ENCODE data around the gene B9D1. TPM values are rescaled to one million over a fixed set of nuclear protein-coding genes. Genes with fewer than 3 reads are reported as not detected.

B9D1 gene
- total and polyA plus RNA-seq, 2 experiments from 2014 or later, result 35.2 to 63.5 TPM

- TF ChIP-seq, protein P1, sequence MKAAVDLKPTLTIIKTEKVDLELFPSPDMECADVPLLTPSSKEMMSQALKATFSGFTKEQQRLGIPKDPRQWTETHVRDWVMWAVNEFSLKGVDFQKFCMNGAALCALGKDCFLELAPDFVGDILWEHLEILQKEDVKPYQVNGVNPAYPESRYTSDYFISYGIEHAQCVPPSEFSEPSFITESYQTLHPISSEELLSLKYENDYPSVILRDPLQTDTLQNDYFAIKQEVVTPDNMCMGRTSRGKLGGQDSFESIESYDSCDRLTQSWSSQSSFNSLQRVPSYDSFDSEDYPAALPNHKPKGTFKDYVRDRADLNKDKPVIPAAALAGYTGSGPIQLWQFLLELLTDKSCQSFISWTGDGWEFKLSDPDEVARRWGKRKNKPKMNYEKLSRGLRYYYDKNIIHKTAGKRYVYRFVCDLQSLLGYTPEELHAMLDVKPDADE (IDR thresholded peaks at IDR 0.05), result no peak
Measured at GRCh38 chr17:19329839-19330238, 32.7 kb downstream of the B9D1 start (continued).

DNA sequence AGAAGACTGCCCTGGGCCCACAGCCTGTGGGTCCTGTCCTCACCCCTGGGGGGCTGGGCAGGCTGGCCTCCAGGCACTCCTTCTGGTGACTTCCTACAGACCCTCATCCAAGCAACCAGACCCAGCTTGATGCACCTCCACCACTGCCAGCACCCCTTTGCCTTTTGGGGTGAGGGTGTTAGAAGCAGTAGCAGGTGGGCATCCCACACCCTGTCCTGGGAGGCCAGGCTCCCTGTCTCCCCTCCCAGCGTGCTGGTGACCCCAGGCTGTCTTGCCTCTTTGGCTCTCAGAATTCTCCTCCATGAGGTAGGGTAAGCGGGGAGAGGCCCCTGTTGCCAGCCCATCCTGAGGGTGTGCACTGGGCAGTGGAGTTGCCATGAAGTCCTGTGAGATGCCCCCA, 33.4 kb downstream of the B9D1 start:
- no peak for DNase-seq (ENCODE audit: low spot score)
- H3K79me2 ChIP-seq (replicated peaks; ENCODE audit: insufficient read depth), result no peaks in the 10 kb centered on the region

More for the DNA sequence above, 33.4 kb downstream of the B9D1 start:
- TF ChIP-seq EZH2 (IDR thresholded peaks at IDR 0.05; ENCODE audit: low read depth, unreplicated experiment) (no peak), ZNF114 (CRISPR knock-in tag; IDR thresholded peaks at IDR 0.05) (no peak), NANOG (IDR thresholded peaks at IDR 0.05; ENCODE audit: borderline replicate concordance) (no peak), REST (IDR thresholded peaks at IDR 0.05; ENCODE audit: unreplicated experiment) (no peak)
- Histone ChIP-seq H3K9me2 (ENCODE audit: insufficient read depth) (no peaks in the 10 kb centered on the region), H3K4me2 (no peak overlapping the region), H2AFZ (no peak overlapping the region), H3K4me3 (no peak overlapping the region), H3K36me3 (ENCODE audit: insufficient read depth) (no peaks in the 10 kb centered on the region; the same call in 1 of the 2 replicates), H3K27ac (ENCODE audit: low read depth) (no peak overlapping the region), H3F3A (replicated peaks; ENCODE audit: low read depth) (no peaks in the 10 kb centered on the region), H4K20me1 (replicated peaks; ENCODE audit: insufficient read depth) (no peaks in the 10 kb centered on the region; the same call in 1 of the 2 replicates), H3K27me3 (ENCODE audit: insufficient read depth) (no peaks in the 10 kb centered on the region), H3K4me1 (ENCODE audit: insufficient read depth) (no peaks in the 10 kb centered on the region)
- H3K4me1 Mint-ChIP-seq, result peaks cover 8% of the 10 kb centered on the region; the same call in 2 of the 3 replicates
- H3K4me3 Mint-ChIP-seq, result no peak overlapping the region
- peak overlapping the region; percentile 27; the same call in 1 of the 2 replicates for H3K27ac Mint-ChIP-seq
- peaks cover 19% of the 10 kb centered on the region for H3K9me3 Mint-ChIP-seq
- H3K27me3 Mint-ChIP-seq (ENCODE audit: insufficient read depth, low read depth, poor library complexity), result peaks cover 5% of the 10 kb centered on the region
- peaks cover 29% of the 10 kb centered on the region for H3K36me3 Mint-ChIP-seq (ENCODE audit: low read depth)
- ATAC-seq, result no peak
